ENCODE data around the gene MAP3K4.

The MAP3K4 gene

DNA sequence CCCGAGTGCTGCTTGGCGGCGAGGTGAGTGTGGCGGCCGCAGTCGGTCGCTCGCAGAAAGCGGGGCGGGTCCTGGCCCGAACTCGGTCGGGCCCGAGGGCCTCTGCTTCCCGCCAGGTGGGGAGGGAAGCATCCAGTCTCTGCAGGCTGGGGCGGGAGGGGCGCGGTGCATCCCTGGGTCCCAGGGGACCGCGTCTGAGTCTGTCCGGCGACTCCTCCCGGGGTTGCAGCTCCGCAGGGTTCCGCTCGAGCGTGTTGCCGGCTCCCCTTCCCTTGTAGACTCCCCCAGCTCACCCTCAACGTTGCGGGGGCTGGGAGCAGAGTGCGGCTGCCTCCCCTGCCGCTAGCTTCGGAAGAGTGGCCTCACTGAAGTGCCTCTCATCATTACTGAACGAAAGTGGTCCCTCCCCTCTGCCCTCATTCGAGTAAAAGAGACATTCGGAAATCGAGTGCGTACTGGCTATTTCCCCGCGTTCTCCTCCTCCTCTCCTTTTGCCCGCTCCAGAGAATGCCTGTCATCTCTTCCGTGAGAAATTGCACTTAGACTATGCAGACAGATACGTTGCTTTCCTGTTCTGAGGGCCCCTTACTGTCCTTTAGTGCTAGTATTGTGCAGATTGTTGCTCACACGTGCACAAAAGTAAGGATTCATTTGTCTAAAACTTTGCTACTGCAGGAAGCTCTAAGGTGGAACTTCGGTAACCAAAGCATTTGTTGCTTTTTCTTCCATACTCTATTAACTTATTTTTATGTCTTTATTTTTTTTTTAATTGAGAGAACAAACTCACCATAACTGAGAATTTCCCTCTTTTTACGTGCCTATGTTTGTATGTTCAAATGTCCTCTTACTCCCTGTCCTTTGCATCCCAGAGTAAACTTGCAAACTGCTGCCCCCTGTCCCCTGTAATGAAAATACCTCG, 751 bp downstream of the MAP3K4 start:
- Histone ChIP-seq H3K9ac (ENCODE audit: low read depth, low read length) (peak overlapping the region; percentile 88), H3K4me1 (ENCODE audit: control insufficient read depth, insufficient read depth, low read length) (peaks cover 3% of the 10 kb centered on the region), H3K4me3 (ENCODE audit: low read depth, low read length) (peak overlapping the region; percentile 84), H3K36me3 (ENCODE audit: control insufficient read depth, insufficient read depth, low read length) (no peaks in the 10 kb centered on the region), H3K9me3 (ENCODE audit: control insufficient read depth, insufficient read depth, low read length) (no peaks in the 10 kb centered on the region), H3K27me3 (ENCODE audit: control insufficient read depth, insufficient read depth, low read length) (no peaks in the 10 kb centered on the region)

- Histone ChIP-seq H3K9ac (ENCODE audit: low read depth, low read length) (no peak overlapping the region), H3K9me3 (ENCODE audit: control insufficient read depth, insufficient read depth, low read length) (no peaks in the 10 kb centered on the region), H3K4me3 (ENCODE audit: low read depth, low read length) (peak overlapping the region; percentile 84), H3K36me3 (ENCODE audit: control insufficient read depth, insufficient read depth, low read length) (no peaks in the 10 kb centered on the region), H3K27me3 (ENCODE audit: control insufficient read depth, insufficient read depth, low read length) (no peaks in the 10 kb centered on the region), H3K4me1 (ENCODE audit: control insufficient read depth, insufficient read depth, low read length) (peaks cover 3% of the 10 kb centered on the region)
These were observed 1.4 kb downstream of the MAP3K4 start for GRCh38 chr6:160992980-160993314.

GRCh38 chr6:160995271-160995670, 3.7 kb downstream of the MAP3K4 start:
- Histone ChIP-seq H3K9me3 (ENCODE audit: control insufficient read depth, insufficient read depth, low read length) (no peaks in the 10 kb centered on the region), H3K36me3 (ENCODE audit: control insufficient read depth, insufficient read depth, low read length) (no peaks in the 10 kb centered on the region), H3K4me3 (ENCODE audit: low read depth, low read length) (no peak overlapping the region), H3K9ac (ENCODE audit: low read depth, low read length) (no peak overlapping the region), H3K27me3 (ENCODE audit: control insufficient read depth, insufficient read depth, low read length) (no peaks in the 10 kb centered on the region), H3K4me1 (ENCODE audit: control insufficient read depth, insufficient read depth, low read length) (peaks cover 3% of the 10 kb centered on the region)

DNA sequence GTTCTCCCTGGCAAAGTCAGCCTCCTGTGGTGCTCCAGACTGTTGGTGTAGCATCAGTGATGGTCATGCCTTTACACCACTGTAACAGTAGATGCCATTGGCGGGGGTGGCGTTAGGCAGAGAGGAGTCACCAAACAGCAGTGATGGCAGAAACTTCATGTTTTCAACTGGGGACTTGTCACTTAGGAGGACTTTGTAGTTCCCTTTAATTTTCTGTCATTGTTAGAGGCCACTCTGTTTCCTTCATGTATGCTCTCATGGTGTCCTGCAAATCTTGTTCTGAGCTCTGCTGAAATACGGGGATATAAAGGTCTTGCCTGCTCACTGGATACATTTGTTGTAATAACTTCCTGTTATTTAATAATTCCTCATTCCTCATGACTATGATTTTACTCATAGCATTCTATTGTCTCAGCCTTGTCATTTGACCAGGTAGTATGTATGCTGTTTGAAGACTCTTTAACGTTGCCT, 4.6 kb downstream of the MAP3K4 start:
- Histone ChIP-seq H3K4me3 (ENCODE audit: low read depth, low read length) (no peak overlapping the region), H3K36me3 (ENCODE audit: control insufficient read depth, insufficient read depth, low read length) (no peaks in the 10 kb centered on the region), H3K4me1 (ENCODE audit: control insufficient read depth, insufficient read depth, low read length) (peaks cover 3% of the 10 kb centered on the region), H3K9me3 (ENCODE audit: control insufficient read depth, insufficient read depth, low read length) (no peaks in the 10 kb centered on the region), H3K27me3 (ENCODE audit: control insufficient read depth, insufficient read depth, low read length) (no peaks in the 10 kb centered on the region), H3K9ac (ENCODE audit: low read depth, low read length) (no peak overlapping the region)

DNA sequence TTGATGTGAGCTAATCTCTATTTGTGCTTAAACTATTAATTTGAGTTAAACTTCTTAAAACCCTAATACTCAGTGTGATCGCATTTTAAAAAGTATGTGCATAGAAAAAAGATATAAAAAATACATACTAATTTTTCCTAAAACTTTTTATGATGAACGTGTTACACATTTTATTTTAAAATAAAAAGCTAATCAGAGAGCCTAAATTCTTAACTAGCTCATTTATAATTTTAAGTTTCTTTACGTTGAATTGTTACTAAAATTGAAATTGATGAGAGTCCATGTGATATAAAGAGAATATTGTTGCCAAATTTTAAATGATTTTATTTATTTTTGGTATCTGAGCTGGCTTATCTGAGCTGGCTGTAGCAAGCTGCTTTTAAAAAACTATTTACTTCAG, 6.6 kb downstream of the MAP3K4 start:
- Histone ChIP-seq H3K9ac (ENCODE audit: low read depth, low read length) (no peak overlapping the region), H3K4me3 (ENCODE audit: low read depth, low read length) (no peak overlapping the region), H3K4me1 (ENCODE audit: control insufficient read depth, insufficient read depth, low read length) (peaks cover 3% of the 10 kb centered on the region), H3K9me3 (ENCODE audit: control insufficient read depth, insufficient read depth, low read length) (no peaks in the 10 kb centered on the region), H3K36me3 (ENCODE audit: control insufficient read depth, insufficient read depth, low read length) (no peaks in the 10 kb centered on the region), H3K27me3 (ENCODE audit: control insufficient read depth, insufficient read depth, low read length) (no peaks in the 10 kb centered on the region)

DNA sequence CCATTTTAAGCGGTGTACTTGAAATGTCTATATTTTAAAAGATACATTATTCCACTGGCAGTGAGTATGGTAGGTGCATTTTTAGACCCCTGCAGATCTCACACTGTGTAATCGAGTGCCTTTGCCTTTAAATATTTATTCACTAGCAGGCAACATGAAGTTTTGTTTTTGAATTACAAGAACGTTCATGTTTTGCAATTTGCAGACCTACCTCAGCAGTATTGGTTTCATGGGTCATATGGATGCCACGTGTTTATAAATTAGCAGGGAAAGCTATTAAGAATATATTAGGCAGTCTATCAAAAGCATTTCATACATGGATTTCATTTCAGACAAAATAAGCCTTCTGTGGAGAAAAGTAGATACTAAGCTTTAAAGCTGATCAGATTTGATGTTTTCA, 7.2 kb downstream of the MAP3K4 start:
- Histone ChIP-seq H3K4me1 (ENCODE audit: control insufficient read depth, insufficient read depth, low read length) (peaks cover 3% of the 10 kb centered on the region), H3K9me3 (ENCODE audit: control insufficient read depth, insufficient read depth, low read length) (no peaks in the 10 kb centered on the region), H3K27me3 (ENCODE audit: control insufficient read depth, insufficient read depth, low read length) (no peaks in the 10 kb centered on the region), H3K9ac (ENCODE audit: low read depth, low read length) (no peak overlapping the region), H3K36me3 (ENCODE audit: control insufficient read depth, insufficient read depth, low read length) (no peaks in the 10 kb centered on the region), H3K4me3 (ENCODE audit: low read depth, low read length) (no peak overlapping the region)

- no peaks in the 10 kb centered on the region for H3K9me3 ChIP-seq (ENCODE audit: control insufficient read depth, insufficient read depth, low read length)
- peaks cover 3% of the 10 kb centered on the region for H3K4me1 ChIP-seq (ENCODE audit: control insufficient read depth, insufficient read depth, low read length)
- no peaks in the 10 kb centered on the region for H3K27me3 ChIP-seq (ENCODE audit: control insufficient read depth, insufficient read depth, low read length)
- H3K4me3 ChIP-seq (ENCODE audit: low read depth, low read length) = no peak overlapping the region
- no peak overlapping the region for H3K9ac ChIP-seq (ENCODE audit: low read depth, low read length)
- H3K36me3 ChIP-seq (ENCODE audit: control insufficient read depth, insufficient read depth, low read length) = no peaks in the 10 kb centered on the region
These were observed 7.9 kb downstream of the MAP3K4 start for GRCh38 chr6:160999516-160999915.

DNA sequence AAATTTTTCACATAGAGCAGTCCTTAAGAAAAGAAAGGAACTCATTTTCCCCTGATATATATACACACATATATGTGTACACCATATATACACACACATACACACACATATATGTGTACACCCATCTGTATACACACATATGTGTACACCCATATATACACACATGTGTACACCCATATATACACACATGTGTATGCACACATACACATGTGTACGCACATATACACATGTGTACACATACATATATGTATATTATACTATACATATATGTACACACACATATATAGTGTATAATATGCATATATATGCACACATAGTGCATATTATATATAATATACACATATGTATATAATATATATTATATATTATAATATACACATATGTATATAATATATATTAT, 9.1 kb downstream of the MAP3K4 start:
- Histone ChIP-seq H3K4me3 (ENCODE audit: low read depth, low read length) (no peak overlapping the region), H3K4me1 (ENCODE audit: control insufficient read depth, insufficient read depth, low read length) (peaks cover 3% of the 10 kb centered on the region), H3K27me3 (ENCODE audit: control insufficient read depth, insufficient read depth, low read length) (no peaks in the 10 kb centered on the region), H3K36me3 (ENCODE audit: control insufficient read depth, insufficient read depth, low read length) (no peaks in the 10 kb centered on the region), H3K9me3 (ENCODE audit: control insufficient read depth, insufficient read depth, low read length) (no peaks in the 10 kb centered on the region), H3K9ac (ENCODE audit: low read depth, low read length) (no peak overlapping the region)

- no peak overlapping the region for H3K4me3 ChIP-seq (ENCODE audit: low read depth, low read length)
- H3K9ac ChIP-seq (ENCODE audit: low read depth, low read length) = no peak overlapping the region
- no peaks in the 10 kb centered on the region for H3K9me3 ChIP-seq (ENCODE audit: control insufficient read depth, insufficient read depth, low read length)
- H3K4me1 ChIP-seq (ENCODE audit: control insufficient read depth, insufficient read depth, low read length) = no peaks in the 10 kb centered on the region
- no peaks in the 10 kb centered on the region for H3K36me3 ChIP-seq (ENCODE audit: control insufficient read depth, insufficient read depth, low read length)
- H3K27me3 ChIP-seq (ENCODE audit: control insufficient read depth, insufficient read depth, low read length) = no peaks in the 10 kb centered on the region
These were observed 9.9 kb downstream of the MAP3K4 start for GRCh38 chr6:161001421-161001820.

- no peaks in the 10 kb centered on the region for H3K36me3 ChIP-seq (ENCODE audit: control insufficient read depth, insufficient read depth, low read length)
- H3K4me1 ChIP-seq (ENCODE audit: control insufficient read depth, insufficient read depth, low read length) = no peaks in the 10 kb centered on the region
- H3K9me3 ChIP-seq (ENCODE audit: control insufficient read depth, insufficient read depth, low read length) = no peaks in the 10 kb centered on the region
- H3K4me3 ChIP-seq (ENCODE audit: low read depth, low read length) = no peak overlapping the region
- no peaks in the 10 kb centered on the region for H3K27me3 ChIP-seq (ENCODE audit: control insufficient read depth, insufficient read depth, low read length)
- H3K9ac ChIP-seq (ENCODE audit: low read depth, low read length) = no peak overlapping the region
These were observed 11.8 kb downstream of the MAP3K4 start for GRCh38 chr6:161003336-161003735.

DNA sequence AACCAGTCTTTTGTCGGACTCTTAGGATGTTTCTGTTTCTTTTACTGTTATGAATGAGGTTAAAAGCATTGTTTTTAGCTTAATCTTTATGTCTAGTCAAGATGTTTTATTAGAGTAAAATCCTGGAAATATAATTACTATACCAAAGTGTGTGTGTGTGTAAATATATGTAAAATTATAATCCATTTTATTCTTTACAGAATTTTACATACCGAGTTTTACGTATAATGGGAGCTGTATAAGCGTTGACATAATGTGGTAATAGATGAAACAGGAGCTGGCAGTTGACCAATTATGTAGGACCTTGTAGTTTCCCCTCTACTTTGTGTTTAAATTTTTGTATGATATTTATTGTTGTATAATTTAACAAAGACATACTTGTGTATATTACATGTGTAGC, 16.7 kb downstream of the MAP3K4 start:
- no peaks in the 10 kb centered on the region for H3K36me3 ChIP-seq (ENCODE audit: control insufficient read depth, insufficient read depth, low read length)
- H3K9me3 ChIP-seq (ENCODE audit: control insufficient read depth, insufficient read depth, low read length) = no peaks in the 10 kb centered on the region
- H3K9ac ChIP-seq (ENCODE audit: low read depth, low read length) = no peak overlapping the region
- no peak overlapping the region for H3K4me3 ChIP-seq (ENCODE audit: low read depth, low read length)
- H3K4me1 ChIP-seq (ENCODE audit: control insufficient read depth, insufficient read depth, low read length) = peaks cover 21% of the 10 kb centered on the region
- H3K27me3 ChIP-seq (ENCODE audit: control insufficient read depth, insufficient read depth, low read length) = no peaks in the 10 kb centered on the region

DNA sequence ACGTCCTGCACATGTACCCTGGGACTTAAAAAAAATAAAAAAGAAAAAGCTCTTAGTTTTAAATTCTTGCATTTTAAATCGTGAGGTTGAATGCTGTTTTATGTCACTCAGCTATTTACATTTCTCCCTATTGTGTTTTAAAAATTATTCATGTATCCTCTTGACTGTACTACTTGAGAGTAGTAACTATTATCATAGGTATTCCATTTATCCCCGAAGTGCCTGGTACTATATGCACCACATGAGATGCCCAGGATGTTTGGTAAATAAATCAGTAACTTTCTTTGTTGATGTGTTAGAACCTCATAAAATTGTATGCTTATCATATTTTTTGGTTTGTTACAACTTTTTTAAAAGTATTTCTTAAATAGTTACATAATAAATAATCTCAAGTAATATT, 18.4 kb downstream of the MAP3K4 start:
- Histone ChIP-seq H3K9ac (ENCODE audit: low read depth, low read length) (no peak overlapping the region), H3K36me3 (ENCODE audit: control insufficient read depth, insufficient read depth, low read length) (no peaks in the 10 kb centered on the region), H3K4me1 (ENCODE audit: control insufficient read depth, insufficient read depth, low read length) (peaks cover 21% of the 10 kb centered on the region), H3K27me3 (ENCODE audit: control insufficient read depth, insufficient read depth, low read length) (no peaks in the 10 kb centered on the region), H3K4me3 (ENCODE audit: low read depth, low read length) (no peak overlapping the region), H3K9me3 (ENCODE audit: control insufficient read depth, insufficient read depth, low read length) (no peaks in the 10 kb centered on the region)
